ENCODE results near the gene EFTUD2. TPM values are rescaled to one million over a fixed set of nuclear protein-coding genes. Genes with fewer than 3 reads are reported as not detected.

Gene EFTUD2
- total and polyA plus RNA-seq, 2 donors from 2014 or later = 37.9 to 98.4 TPM

- intact Hi-C loops (cut with DNase I) = no loop called here
- no peak for FAIRE-seq
- Histone ChIP-seq H3K4me1 (ENCODE audit: control insufficient read depth in 2 of 3, insufficient read depth in 2 of 3, low read depth in 1 of 3, low read length in 3 of 3) (no peaks in the 10 kb centered on the region), H3K9ac (ENCODE audit: low read length in 3 of 3) (no peak overlapping the region), H3K36me3 (ENCODE audit: control insufficient read depth in 2 of 3, insufficient read depth in 3 of 3, low read length in 3 of 3) (no peaks in the 10 kb centered on the region), H3K27me3 (ENCODE audit: control insufficient read depth, insufficient read depth, low read length) (no peaks in the 10 kb centered on the region), H3K27ac (ENCODE audit: low read depth in 2 of 2, low read length in 2 of 2) (no peak overlapping the region), H3K9me3 (ENCODE audit: control insufficient read depth in 2 of 3, insufficient read depth in 1 of 3, low read length in 3 of 3) (no peaks in the 10 kb centered on the region), H3K4me3 (ENCODE audit: low read length in 3 of 3) (no peak overlapping the region)
- DNase-seq = peak in 1 of 5 donors; percentile 33
- no peak for TF ChIP-seq CTCF (IDR thresholded peaks at IDR 0.05; ENCODE audit: borderline replicate concordance, extremely low read depth, insufficient read depth)
Observed at GRCh38 chr17:44931376-44931775, 32.1 kb upstream of the EFTUD2 start.

- FAIRE-seq = no peak
- Histone ChIP-seq H3K9me3 (ENCODE audit: control insufficient read depth in 2 of 3, insufficient read depth in 1 of 3, low read length in 3 of 3) (no peaks in the 10 kb centered on the region), H3K9ac (ENCODE audit: low read length in 3 of 3) (no peak overlapping the region), H3K27me3 (ENCODE audit: control insufficient read depth, insufficient read depth, low read length) (no peaks in the 10 kb centered on the region), H3K36me3 (ENCODE audit: control insufficient read depth in 2 of 3, insufficient read depth in 3 of 3, low read length in 3 of 3) (no peaks in the 10 kb centered on the region), H3K4me1 (ENCODE audit: control insufficient read depth in 2 of 3, insufficient read depth in 2 of 3, low read depth in 1 of 3, low read length in 3 of 3) (no peaks in the 10 kb centered on the region), H3K4me3 (ENCODE audit: low read length in 3 of 3) (no peak overlapping the region), H3K27ac (ENCODE audit: low read depth in 2 of 2, low read length in 2 of 2) (no peak overlapping the region)
- intact Hi-C loops (cut with DNase I) = no loop called here
- peak in 1 of 5 donors; percentile 22 for DNase-seq
- TF ChIP-seq CTCF (IDR thresholded peaks at IDR 0.05; ENCODE audit: borderline replicate concordance, extremely low read depth, insufficient read depth) = no peak
Observed at GRCh38 chr17:44930667-44931066, 31.4 kb upstream of the EFTUD2 start.

- intact Hi-C loops (cut with DNase I) = loop anchor here (10.0 kb wide), 1 partner anchor 186 kb away; no protein-coding TSS in a partner anchor
- Histone ChIP-seq H3K9me3 (ENCODE audit: control insufficient read depth in 2 of 3, insufficient read depth in 1 of 3, low read length in 3 of 3) (no peaks in the 10 kb centered on the region), H3K27ac (ENCODE audit: low read depth in 2 of 2, low read length in 2 of 2) (no peak overlapping the region), H3K9ac (ENCODE audit: low read length in 3 of 3) (no peak overlapping the region), H3K4me1 (ENCODE audit: control insufficient read depth in 2 of 3, insufficient read depth in 2 of 3, low read depth in 1 of 3, low read length in 3 of 3) (no peaks in the 10 kb centered on the region), H3K27me3 (ENCODE audit: control insufficient read depth, insufficient read depth, low read length) (no peaks in the 10 kb centered on the region), H3K36me3 (ENCODE audit: control insufficient read depth in 2 of 3, insufficient read depth in 3 of 3, low read length in 3 of 3) (no peaks in the 10 kb centered on the region), H3K4me3 (ENCODE audit: low read length in 3 of 3) (no peak overlapping the region)
- DNase-seq = peak in 2 of 5 donors; percentile 25 to 33
- no peak for FAIRE-seq
- no peak for TF ChIP-seq CTCF (IDR thresholded peaks at IDR 0.05; ENCODE audit: borderline replicate concordance, extremely low read depth, insufficient read depth)
Observed at GRCh38 chr17:44928950-44929720, 29.9 kb upstream of the EFTUD2 start.

Measured in kidney (tissue), 14 donors.